Measurements from ENCODE around the gene C3orf33. TPM values are rescaled to one million over a fixed set of nuclear protein-coding genes. Genes with fewer than 3 reads are reported as not detected.

The C3orf33 gene
- total and polyA plus RNA-seq, 9 of the 15 experiments (the other 6 are each of a cell fraction or from before 2014, with no cell fraction given) = 4.1 to 10.2 (median 6.0) TPM

- no peak overlapping the region for H3K27ac ChIP-seq (ENCODE audit: extremely low read depth, low read depth, low read length)
- intact Hi-C loops (cut with micrococcal nuclease) (no loop called here), in situ Hi-C loops (cut with MboI) (no loop called here)
- 85% methylated on average over 1 of the region's 1 CpG for WGBS (ENCODE audit: insufficient coverage, low coverage, missing lambda C conversion rate)
- CTCF ChIA-PET (ENCODE audit: low intra/inter-chr PET ratio) = no interaction called here
- peaks cover 11% of the 10 kb centered on the region for H3K36me3 ChIP-seq (ENCODE audit: control insufficient read depth, insufficient read depth, low read length)
- no peaks in the 10 kb centered on the region for H3K9me3 ChIP-seq (replicated peaks; ENCODE audit: control insufficient read depth, insufficient read depth, low read depth, low read length)
- no TSS peak for BruUV-seq (replicated peaks)
- H3K4me2 ChIP-seq (ENCODE audit: insufficient read depth, low read length) = no peak overlapping the region
- ATAC-seq (no peak), FAIRE-seq (no peak), DNase-seq (ENCODE audit: extremely low read depth in 1 of 4, low spot score in 3 of 4) (no peak)
- H2AFZ ChIP-seq (ENCODE audit: low read depth, low read length) = no peak overlapping the region
- H3K4me1 ChIP-seq (replicated peaks in 1 of 2; ENCODE audit: control insufficient read depth in 2 of 2, insufficient read depth in 2 of 2, low read length in 2 of 2) = no peaks in the 10 kb centered on the region
- POLR2A ChIA-PET = interaction anchor here (0.6 kb wide), 1 partner anchor 105 kb away, joined by 4 read pairs; no protein-coding TSS in a partner anchor
- no peaks in the 10 kb centered on the region for H3K27me3 ChIP-seq (ENCODE audit: control insufficient read depth in 2 of 2, insufficient read depth in 2 of 2, low read length in 2 of 2)
- no peaks in the 10 kb centered on the region for H3K79me2 ChIP-seq (ENCODE audit: control insufficient read depth, insufficient read depth, low read length)
- no peaks in the 10 kb centered on the region for H4K20me1 ChIP-seq (replicated peaks; ENCODE audit: control insufficient read depth, insufficient read depth, low read length)
- H3K4me3 ChIP-seq = no peak overlapping the region
- no peak overlapping the region for H3K9ac ChIP-seq (ENCODE audit: insufficient read depth in 1 of 2, low read depth in 2 of 2, low read length in 2 of 2)
- no peaks in the 10 kb centered on the region for H3K9me1 ChIP-seq (ENCODE audit: control insufficient read depth, insufficient read depth, low read length)
- TF ChIP-seq ZNF274 (IDR thresholded peaks at IDR 0.05; ENCODE audit: borderline replicate concordance, low read depth, low read length) = no peak
- no peak for TF ChIP-seq CREM (IDR thresholded peaks at IDR 0.05; ENCODE audit: low read depth)
- TF ChIP-seq ELK3 (CRISPR knock-in tag; IDR thresholded peaks at IDR 0.05) = no peak
- peak; percentile 74 for TF ChIP-seq ATF3 (IDR thresholded peaks at IDR 0.05)
- no peak for TF ChIP-seq ATF3 (CRISPR knock-in tag; conservative IDR thresholded peaks at IDR 0.05)
- no peak for TF ChIP-seq RBM25 (IDR thresholded peaks at IDR 0.05; ENCODE audit: low read depth, low read length, severe bottlenecking)
- no peak for TF ChIP-seq ZNF24 (IDR thresholded peaks at IDR 0.05)
- no peak for TF ChIP-seq POLR2AphosphoS5 (IDR thresholded peaks at IDR 0.05; ENCODE audit: control insufficient read depth, insufficient read depth, low read depth, low read length)
- 0 out of 2 replicates have a peak, but pooled peaks have one; percentile 14 for TF ChIP-seq FOSL1 (tag; conservative IDR thresholded peaks at IDR 0.05)
- no peak for TF ChIP-seq KDM1A (IDR thresholded peaks at IDR 0.05)
- TF ChIP-seq CBFA2T2 (conservative IDR thresholded peaks at IDR 0.05) = no peak
- peak; percentile 53 for TF ChIP-seq NFE2 (IDR thresholded peaks at IDR 0.05; ENCODE audit: low read depth)
- TF ChIP-seq JUND (IDR thresholded peaks at IDR 0.05; ENCODE audit: borderline replicate concordance, low read depth, low read length) = no peak
- peak; percentile 46; the same call in 1 of the 3 replicates for TF ChIP-seq JUND (tag; IDR thresholded peaks at IDR 0.05; ENCODE audit: borderline replicate concordance, low read depth, low read length)
- TF ChIP-seq ZBTB8A (IDR thresholded peaks at IDR 0.05; ENCODE audit: partially characterized antibody) = no peak
- no peak for TF ChIP-seq MTF1 (CRISPR knock-in tag; IDR thresholded peaks at IDR 0.05; ENCODE audit: borderline replicate concordance)
- TF ChIP-seq SMC3 (conservative IDR thresholded peaks at IDR 0.05; ENCODE audit: insufficient read depth, low read depth, low read length) = no peak
- no peak for TF ChIP-seq KLF16 (IDR thresholded peaks at IDR 0.05)
- TF ChIP-seq ATF7 (IDR thresholded peaks at IDR 0.05) = no peak
- no peak for TF ChIP-seq MBD2 (IDR thresholded peaks at IDR 0.05; ENCODE audit: borderline replicate concordance, low read depth)
- no peak for TF ChIP-seq BRF2 (IDR thresholded peaks at IDR 0.05; ENCODE audit: borderline replicate concordance, insufficient read depth, insufficient read length)
- TF ChIP-seq ZNF23 (CRISPR knock-in tag; IDR thresholded peaks at IDR 0.05) = no peak
- no peak for TF ChIP-seq ZNF316 (IDR thresholded peaks at IDR 0.05)
- TF ChIP-seq MTA1 (IDR thresholded peaks at IDR 0.05; ENCODE audit: borderline replicate concordance) = no peak
These were observed 39.9 kb downstream of the C3orf33 start for GRCh38 chr3:155766206-155766605.
